NB4 (cell line): ENCODE measurements around the gene C11orf21.

Experiments used
- DNase-seq: peaks from one replicate; pipeline ENCODE4 v3.0.0; 2010; ENCODE audit warnings: low read depth
- H3K4me3 ChIP-seq: one replicate; pipeline ENCODE4 v1.5.1; 2011; ENCODE audit warnings: mild to moderate bottlenecking, low read depth, low read length, moderate library complexity
- CTCF ChIP-seq: IDR thresholded peaks from one replicate; pipeline ENCODE4 v1.5.1; 2012; ENCODE audit warnings: low read depth, low read length
- MAX ChIP-seq: IDR thresholded peaks from 2 replicates; pipeline ENCODE4 v1.6.1; 2011; ENCODE audit warnings: low read depth, low read length
- MYC ChIP-seq: IDR thresholded peaks from 2 replicates; pipeline ENCODE4 v1.6.1; 2011; ENCODE audit warnings: low read depth, low read length
- POLR2A ChIP-seq: IDR thresholded peaks from 2 replicates; pipeline ENCODE4 v1.6.1; 2011; ENCODE audit warnings: mild to moderate bottlenecking; ENCODE audit not compliant: insufficient read length; ENCODE audit errors: extremely low read depth

C11orf21 gene

GRCh38 chr11:2266586-2267305 lies 35.0 kb downstream of the C11orf21 start:
- no peak for TF ChIP-seq CTCF
- no peak for TF ChIP-seq POLR2A
- no peak for TF ChIP-seq MYC
- TF ChIP-seq MAX, result no peak
- H3K4me3 ChIP-seq, result no peak overlapping the region

GRCh38 chr11:2265854-2266585 lies 35.7 kb downstream of the C11orf21 start:
- DNase-seq, result peak; percentile 26
- H3K4me3 ChIP-seq, result no peak overlapping the region
- TF ChIP-seq CTCF (no peak), POLR2A (no peak), MAX (no peak), MYC (no peak)

More at GRCh38 chr11:2266586-2267305, 35.0 kb downstream of the C11orf21 start:
- no peak for DNase-seq

GRCh38 chr11:2265396-2265795 lies 36.3 kb downstream of the C11orf21 start:
- TF ChIP-seq POLR2A, result no peak
- TF ChIP-seq MAX, result no peak
- TF ChIP-seq CTCF, result no peak
- no peak overlapping the region for H3K4me3 ChIP-seq
- peak; percentile 64 for DNase-seq

- no peak overlapping the region for H3K4me3 ChIP-seq
- no peak for DNase-seq
- TF ChIP-seq POLR2A (no peak), MYC (no peak)
Observed at GRCh38 chr11:2264366-2265053, 37.2 kb downstream of the C11orf21 start.

- no peak overlapping the region for H3K4me3 ChIP-seq
- no peak for TF ChIP-seq MYC
- TF ChIP-seq POLR2A, result no peak
- no peak for TF ChIP-seq CTCF
- TF ChIP-seq MAX, result no peak
- no peak for DNase-seq
Observed at GRCh38 chr11:2263724-2264360, 37.9 kb downstream of the C11orf21 start.
